Fibroblast of the aortic adventitia (primary cell): ENCODE results near the gene RNF150. TPM values are rescaled to one million over a fixed set of nuclear protein-coding genes. Genes with fewer than 3 reads are reported as not detected.
A peak's percentile ranks its signal among the peaks of the same experiment; 100 is the strongest.

Source experiments
- DNase-seq: peaks from one replicate; pipeline ENCODE4 v3.0.0-alpha.2; 2010; ENCODE audit warnings: low read depth
- H3K4me3 ChIP-seq: 2 replicates; pipeline ENCODE4 v1.5.1; 2011; ENCODE audit warnings: low read depth, mild to moderate bottlenecking, control low read depth, low read length, moderate library complexity
- CTCF ChIP-seq: IDR thresholded peaks from 2 replicates; pipeline ENCODE4 v1.5.1; 2011; ENCODE audit warnings: mild to moderate bottlenecking, low read length, control low read depth, inconsistent platforms; ENCODE audit not compliant: insufficient read depth
- total RNA-seq: library from RNA; depleted of rRNA; stranded (reverse); fragments of >200 nt; gene quantifications from 2 replicates; pipeline ENCODE4 v1.2.3, GENCODE V29; 2012; ENCODE audit warnings: low replicate concordance

Gene RNF150
- total RNA-seq, 1 donor, result 0.99 TPM

DNA sequence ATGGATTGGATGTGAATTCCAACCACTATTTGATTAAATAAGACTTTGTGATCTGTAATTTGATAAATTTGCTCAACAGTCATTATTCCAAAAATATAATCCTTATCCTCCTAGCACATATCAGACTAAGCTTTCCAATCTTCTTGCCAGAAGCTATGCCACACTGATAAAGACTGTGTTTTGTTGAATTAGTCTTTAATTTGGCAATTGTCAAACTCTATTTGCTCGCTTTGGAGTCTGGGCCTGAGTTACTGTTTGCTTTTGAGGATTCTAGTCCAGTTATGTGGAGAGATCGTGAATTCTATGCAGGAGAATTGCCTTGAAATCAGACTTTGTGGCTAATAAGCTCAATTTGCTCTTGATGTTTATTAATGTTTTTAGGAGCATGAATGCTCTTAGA is 10.9 kb upstream of the RNF150 start:
- no peak for DNase-seq
- TF ChIP-seq CTCF, result no peak
- no peak overlapping the region for H3K4me3 ChIP-seq

GRCh38 chr4:141142423-141142822 is 9.2 kb upstream of the RNF150 start:
- TF ChIP-seq CTCF, result no peak
- H3K4me3 ChIP-seq, result no peak overlapping the region
- no peak for DNase-seq

- no peak for DNase-seq
- TF ChIP-seq CTCF, result no peak
- H3K4me3 ChIP-seq, result no peak overlapping the region
These were observed 7.3 kb upstream of the RNF150 start for GRCh38 chr4:141140391-141141200.

DNA sequence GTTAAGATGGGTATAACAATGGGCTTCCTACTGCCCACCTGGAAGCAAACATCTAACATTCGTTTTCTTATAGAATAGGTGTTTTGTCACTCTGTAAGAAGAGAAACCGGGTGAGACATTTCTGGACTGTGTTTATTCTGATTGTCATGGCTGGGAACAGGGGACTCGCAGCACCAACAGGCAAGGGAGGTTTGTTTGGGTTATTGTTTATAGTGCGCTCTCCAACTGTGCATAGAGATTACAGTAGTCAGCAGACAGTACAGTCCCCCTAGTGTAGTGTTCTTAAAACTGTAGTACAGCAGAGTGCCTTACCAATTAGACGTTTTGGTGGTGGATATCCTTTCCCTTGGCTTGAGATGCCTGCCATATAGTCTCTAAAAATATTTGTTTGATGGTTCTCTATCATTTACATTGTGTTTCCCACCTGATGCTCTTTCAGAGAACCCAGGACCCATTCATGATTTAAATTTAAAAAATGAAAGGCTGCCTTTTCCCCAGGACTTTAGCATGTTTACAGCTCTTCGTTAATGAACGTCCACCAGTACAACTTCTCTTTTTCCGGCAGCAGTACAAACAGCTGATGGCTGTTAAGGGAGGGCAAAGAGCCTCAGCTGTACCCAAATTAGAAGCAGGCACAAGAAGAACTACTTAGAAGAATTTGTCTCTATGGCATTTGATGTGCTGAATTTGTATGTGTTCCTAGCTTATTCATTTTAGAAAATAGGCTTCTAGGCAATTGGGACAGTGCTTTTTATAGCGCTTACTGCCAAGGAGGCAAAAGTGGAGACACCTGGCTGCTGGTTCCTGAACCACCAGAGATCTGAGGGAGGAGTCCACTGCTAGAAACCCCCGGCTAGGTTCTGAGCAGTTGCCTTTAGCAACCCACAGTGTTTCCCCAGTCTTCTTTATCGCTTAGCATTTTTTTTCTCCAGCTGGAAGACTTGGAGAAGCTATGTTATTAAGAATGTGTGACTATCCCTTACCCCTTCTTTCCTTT is 1.0 kb upstream of the RNF150 start:
- DNase-seq, result no peak
- no peak overlapping the region for H3K4me3 ChIP-seq
- no peak for TF ChIP-seq CTCF

DNA sequence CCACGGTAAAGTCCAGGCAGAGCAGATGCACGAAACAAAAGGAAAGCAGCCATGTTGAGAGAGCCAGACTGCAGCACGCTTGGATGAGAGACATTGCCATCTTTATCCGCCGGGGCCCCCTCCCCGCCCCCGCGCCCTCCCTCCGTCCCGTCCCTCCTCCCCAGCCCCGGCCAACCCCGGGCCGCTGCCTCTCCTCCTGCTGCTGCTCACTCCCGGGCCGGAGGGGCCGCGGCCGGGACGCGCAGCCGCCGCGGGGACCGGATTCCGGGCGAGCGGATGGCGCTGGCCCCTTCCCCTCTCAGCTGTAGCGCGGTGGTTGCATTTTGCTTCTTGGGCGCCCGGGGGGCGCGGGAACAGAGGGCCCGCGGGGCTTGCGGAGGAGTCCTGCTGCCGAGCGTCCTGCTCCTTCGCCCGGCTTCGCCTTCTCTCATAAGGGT is 542 bp downstream of the RNF150 start:
- TF ChIP-seq CTCF, result no peak
- peak; percentile 8 for DNase-seq
- peak overlapping the region; percentile 68 for H3K4me3 ChIP-seq

- peak; percentile 6 for DNase-seq
- no peak for TF ChIP-seq CTCF
- peak overlapping the region; percentile 68 for H3K4me3 ChIP-seq
These were observed 1.1 kb downstream of the RNF150 start for GRCh38 chr4:141132072-141132708.
